SU-DHL-6 (cell line): ENCODE results near the gene AMH.

ENCODE experiments used
- CTCF ChIP-seq: fragments of 200-600 bp; sonication (generic); IDR thresholded peaks from one replicate; pipeline ENCODE4 v1.5.1; 2017; ENCODE audit warnings: antibody characterized with exemption, mild to moderate bottlenecking, low read length, moderate library complexity; ENCODE audit not compliant: insufficient read depth, poor library complexity, severe bottlenecking
- EZH2phosphoT487 ChIP-seq: fragments of 200-600 bp; sonication (generic), shearing (Covaris generic); conservative IDR thresholded peaks from 2 replicates; pipeline ENCODE4 v1.6.1; 2018; ENCODE audit warnings: mild to moderate bottlenecking, antibody characterized with exemption, low read length, moderate library complexity, mixed read lengths

- TF ChIP-seq CTCF: no peak
- no peak for TF ChIP-seq EZH2phosphoT487
Observed at GRCh38 chr19:2246801-2247361, 2.2 kb upstream of the AMH start.
